GM12865 (cell line): ENCODE measurements around the gene ARL5A.

Source experiments
- DNase-seq: peaks from one replicate; pipeline ENCODE4 v3.0.0; 2010; ENCODE audit warnings: low read depth
- H3K4me3 ChIP-seq: 2 replicates; pipeline ENCODE4 v1.5.1; 2011; ENCODE audit warnings: mild to moderate bottlenecking, low read depth, low read length, control low read depth
- TF ChIP-seq, protein P1 (sequence below): IDR thresholded peaks from 2 replicates; pipeline ENCODE4 v1.5.1; 2011; ENCODE audit warnings: low read length, control low read depth, low read depth, inconsistent platforms; ENCODE audit not compliant: insufficient read depth; ENCODE audit errors: missing control alignments

The ARL5A gene

DNA sequence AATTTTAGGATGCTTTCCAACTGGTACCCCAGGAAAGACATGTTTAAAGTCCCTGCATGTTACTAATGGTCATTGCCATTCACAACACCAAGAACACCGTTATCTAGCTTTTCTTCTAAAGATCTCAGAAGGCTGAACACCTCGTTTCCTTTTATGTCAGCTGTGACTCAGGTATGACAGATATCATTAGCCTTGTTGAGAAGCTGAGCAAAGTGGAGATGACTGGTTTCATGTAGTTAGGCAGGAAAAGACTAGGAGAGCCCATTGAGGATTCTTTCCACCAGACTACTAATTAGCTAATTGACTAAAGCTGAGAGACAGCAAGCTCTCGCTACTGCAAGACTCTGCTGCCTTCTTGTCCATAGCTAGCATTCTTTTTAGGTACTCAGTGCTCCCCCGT lies 32.0 kb upstream of the ARL5A start:
- no peak for DNase-seq
- TF ChIP-seq, protein P1, sequence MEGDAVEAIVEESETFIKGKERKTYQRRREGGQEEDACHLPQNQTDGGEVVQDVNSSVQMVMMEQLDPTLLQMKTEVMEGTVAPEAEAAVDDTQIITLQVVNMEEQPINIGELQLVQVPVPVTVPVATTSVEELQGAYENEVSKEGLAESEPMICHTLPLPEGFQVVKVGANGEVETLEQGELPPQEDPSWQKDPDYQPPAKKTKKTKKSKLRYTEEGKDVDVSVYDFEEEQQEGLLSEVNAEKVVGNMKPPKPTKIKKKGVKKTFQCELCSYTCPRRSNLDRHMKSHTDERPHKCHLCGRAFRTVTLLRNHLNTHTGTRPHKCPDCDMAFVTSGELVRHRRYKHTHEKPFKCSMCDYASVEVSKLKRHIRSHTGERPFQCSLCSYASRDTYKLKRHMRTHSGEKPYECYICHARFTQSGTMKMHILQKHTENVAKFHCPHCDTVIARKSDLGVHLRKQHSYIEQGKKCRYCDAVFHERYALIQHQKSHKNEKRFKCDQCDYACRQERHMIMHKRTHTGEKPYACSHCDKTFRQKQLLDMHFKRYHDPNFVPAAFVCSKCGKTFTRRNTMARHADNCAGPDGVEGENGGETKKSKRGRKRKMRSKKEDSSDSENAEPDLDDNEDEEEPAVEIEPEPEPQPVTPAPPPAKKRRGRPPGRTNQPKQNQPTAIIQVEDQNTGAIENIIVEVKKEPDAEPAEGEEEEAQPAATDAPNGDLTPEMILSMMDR = no peak

DNA sequence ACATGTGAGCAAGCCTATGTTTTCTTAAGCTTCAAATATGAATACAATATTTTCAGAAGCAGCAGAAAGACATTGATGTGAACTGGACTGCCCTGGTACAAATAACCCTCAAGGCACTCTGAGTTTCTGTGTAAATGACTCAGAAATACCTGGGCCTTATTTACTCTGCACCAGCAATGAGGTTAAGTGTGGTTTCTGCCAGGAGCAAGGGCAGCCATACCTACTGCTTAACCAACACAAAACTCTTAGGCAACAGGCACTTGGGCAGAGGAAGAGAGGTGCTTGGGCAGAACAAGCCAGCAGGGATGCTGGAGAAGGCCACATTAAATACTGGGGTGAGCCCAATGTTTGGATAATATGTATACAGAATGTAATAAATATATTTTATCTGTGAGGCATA lies 29.4 kb upstream of the ARL5A start:
- no peak overlapping the region for H3K4me3 ChIP-seq
- TF ChIP-seq, protein P1 = no peak
- DNase-seq = no peak

More for the DNA sequence above, 32.0 kb upstream of the ARL5A start:
- no peak overlapping the region for H3K4me3 ChIP-seq

DNA sequence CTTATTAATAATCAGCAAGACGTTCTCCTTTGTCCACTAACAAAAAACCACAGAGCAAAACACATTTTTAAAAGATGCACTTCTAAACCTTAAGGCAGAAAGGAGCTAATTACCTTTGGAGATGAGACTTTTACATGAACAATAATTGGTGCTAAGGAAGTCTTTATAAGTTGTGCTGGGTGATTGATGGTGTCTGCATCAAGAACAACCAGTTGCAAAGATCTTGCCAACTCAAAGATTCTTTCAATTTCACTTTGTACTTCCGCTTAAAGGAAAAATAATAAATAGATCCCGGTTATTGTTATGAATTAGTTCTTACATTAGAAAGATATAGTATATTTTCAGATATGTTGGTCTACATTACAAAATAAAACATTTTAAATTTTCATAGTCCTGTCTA lies 26.9 kb upstream of the ARL5A start:
- DNase-seq = peak; percentile 26
- peak overlapping the region; percentile 30 for H3K4me3 ChIP-seq
- TF ChIP-seq, protein P1 = no peak

DNA sequence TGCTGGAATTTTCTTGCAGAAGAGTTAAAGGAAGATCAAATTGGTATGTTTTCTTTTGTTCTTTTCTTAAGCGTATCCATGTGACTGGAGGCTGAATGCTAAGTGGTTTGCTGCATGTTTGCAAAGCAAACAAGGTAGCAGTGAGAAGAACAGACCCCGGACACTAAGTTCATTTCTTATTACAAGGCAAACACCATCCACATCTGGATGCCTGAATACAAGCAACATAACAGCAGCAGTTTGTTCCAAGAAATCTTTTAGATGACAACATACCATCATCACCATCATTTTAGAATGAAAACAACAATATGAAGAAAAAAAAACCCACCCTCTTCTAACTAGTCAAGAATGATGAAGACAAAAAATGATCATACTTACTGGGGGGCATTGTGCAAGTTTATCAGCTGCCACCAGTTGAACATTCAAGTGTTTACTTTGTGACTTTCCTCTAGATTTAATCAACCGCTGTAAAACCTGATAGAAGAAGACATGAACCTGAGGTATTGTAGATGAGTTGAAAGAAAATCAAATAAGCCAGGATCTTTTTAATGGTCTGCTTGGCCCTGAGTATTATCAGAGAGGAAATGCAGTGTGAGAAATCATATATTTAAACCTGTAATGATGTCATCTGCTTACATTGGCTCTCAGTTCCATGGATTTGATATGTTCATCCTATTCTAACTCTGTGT lies 25.0 kb upstream of the ARL5A start:
- DNase-seq = no peak
- TF ChIP-seq, protein P1 = no peak
- H3K4me3 ChIP-seq = no peak overlapping the region

DNA sequence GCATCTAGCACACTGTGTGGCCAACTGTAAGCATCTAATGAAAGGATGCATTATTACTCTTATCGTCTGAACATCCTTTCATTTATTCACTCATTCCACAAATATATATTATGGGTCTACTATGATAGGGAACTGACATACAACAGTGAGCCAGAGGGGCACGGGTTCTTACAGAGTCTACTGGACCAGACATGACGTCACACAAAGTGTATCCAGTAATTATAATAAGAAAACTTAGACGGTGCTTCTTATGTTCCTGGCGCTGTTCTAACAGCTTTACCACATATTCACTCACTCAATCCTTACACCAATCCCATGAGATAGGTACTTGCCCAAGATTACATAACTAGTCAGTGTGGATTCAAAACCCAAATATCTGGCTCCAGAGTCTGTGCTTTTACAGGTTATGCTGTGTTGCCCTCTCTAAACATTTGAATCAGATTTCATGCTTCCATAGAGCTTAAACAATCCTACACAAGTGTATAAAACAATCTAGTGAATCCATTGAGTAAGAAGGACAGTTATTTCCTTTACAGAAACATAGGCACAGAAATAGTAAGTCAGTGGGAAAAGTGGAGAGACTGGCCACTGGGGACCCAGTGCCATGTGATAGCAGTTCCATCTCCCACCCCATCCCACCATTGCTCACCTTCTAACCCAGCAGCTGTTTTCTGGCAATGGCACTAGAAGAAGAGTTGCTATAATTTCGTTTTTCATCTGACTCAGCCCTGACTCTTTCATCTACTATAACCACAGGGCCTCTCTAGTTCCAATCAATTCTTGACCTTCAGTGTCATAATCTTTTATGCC lies 24.2 kb upstream of the ARL5A start:
- no peak for DNase-seq
- TF ChIP-seq, protein P1 = no peak
- no peak overlapping the region for H3K4me3 ChIP-seq

DNA sequence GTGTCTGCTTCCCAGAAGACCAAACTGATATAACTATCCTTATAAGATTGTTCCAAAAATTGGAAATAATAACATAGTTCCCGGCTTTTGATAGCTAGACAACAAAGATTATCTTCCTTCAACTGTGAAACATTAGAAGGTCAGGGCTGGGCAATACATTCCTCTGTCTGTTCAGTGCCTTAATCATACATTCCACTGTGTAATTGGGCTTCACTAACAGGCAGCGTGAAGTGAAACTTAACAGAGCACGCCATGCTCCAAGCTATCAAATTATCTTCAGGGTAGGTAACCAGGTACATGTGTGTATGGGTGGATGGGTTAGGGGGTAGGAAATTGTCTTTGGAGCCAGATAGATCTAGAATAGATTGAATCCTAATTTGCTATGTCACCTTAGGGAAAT lies 23.5 kb upstream of the ARL5A start:
- no peak overlapping the region for H3K4me3 ChIP-seq
- TF ChIP-seq, protein P1 = no peak
- no peak for DNase-seq
